ENCODE results near the gene PLA2R1.

Gene PLA2R1

DNA sequence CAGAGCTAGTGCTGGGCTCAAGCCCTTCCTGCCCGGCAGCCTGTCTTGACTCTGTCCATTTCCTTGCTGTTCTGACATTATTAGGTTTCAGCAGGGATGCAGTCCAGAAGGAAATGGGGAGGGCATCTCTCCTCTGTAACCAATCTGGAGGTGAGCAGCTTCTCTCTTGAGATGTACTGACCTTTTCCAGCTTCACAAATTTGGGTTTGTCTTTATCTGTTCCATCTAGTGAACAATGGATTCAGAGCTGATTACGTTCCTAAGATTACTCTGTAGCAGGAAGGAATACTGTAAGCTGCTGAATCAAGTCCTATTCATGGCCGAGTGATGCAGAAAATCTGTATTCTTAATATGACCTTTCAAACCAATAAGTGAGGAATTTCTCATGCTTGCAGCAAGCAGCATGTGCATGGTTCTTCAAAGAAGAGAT lies 11.0 kb downstream of the PLA2R1 start:
- Histone ChIP-seq H3K36me3 (ENCODE audit: insufficient read depth, low read length) (no peaks in the 10 kb centered on the region), H3K9ac (ENCODE audit: low read depth, low read length, poor library complexity, severe bottlenecking) (no peak overlapping the region), H2AFZ (ENCODE audit: low read length) (no peak overlapping the region), H3K27me3 (ENCODE audit: insufficient read depth, low read length, poor library complexity, severe bottlenecking) (no peaks in the 10 kb centered on the region), H3K4me2 (ENCODE audit: low read depth, low read length, poor library complexity, severe bottlenecking) (no peak overlapping the region), H4K20me1 (ENCODE audit: insufficient read depth, low read length, poor library complexity, severe bottlenecking) (no peaks in the 10 kb centered on the region), H3K79me2 (ENCODE audit: insufficient read depth, low read length) (no peaks in the 10 kb centered on the region), H3K4me3 (ENCODE audit: low read length, poor library complexity, severe bottlenecking) (no peak overlapping the region), H3K9me2 (replicated peaks; ENCODE audit: low read depth, low read length) (no peaks in the 10 kb centered on the region), H3F3A (ENCODE audit: low read depth) (no peaks in the 10 kb centered on the region), H3K9me3 (ENCODE audit: insufficient read depth, low read depth, low read length) (no peaks in the 10 kb centered on the region), H3K4me1 (ENCODE audit: insufficient read depth, low read length, poor library complexity, severe bottlenecking) (no peaks in the 10 kb centered on the region)
- TF ChIP-seq, protein P1, sequence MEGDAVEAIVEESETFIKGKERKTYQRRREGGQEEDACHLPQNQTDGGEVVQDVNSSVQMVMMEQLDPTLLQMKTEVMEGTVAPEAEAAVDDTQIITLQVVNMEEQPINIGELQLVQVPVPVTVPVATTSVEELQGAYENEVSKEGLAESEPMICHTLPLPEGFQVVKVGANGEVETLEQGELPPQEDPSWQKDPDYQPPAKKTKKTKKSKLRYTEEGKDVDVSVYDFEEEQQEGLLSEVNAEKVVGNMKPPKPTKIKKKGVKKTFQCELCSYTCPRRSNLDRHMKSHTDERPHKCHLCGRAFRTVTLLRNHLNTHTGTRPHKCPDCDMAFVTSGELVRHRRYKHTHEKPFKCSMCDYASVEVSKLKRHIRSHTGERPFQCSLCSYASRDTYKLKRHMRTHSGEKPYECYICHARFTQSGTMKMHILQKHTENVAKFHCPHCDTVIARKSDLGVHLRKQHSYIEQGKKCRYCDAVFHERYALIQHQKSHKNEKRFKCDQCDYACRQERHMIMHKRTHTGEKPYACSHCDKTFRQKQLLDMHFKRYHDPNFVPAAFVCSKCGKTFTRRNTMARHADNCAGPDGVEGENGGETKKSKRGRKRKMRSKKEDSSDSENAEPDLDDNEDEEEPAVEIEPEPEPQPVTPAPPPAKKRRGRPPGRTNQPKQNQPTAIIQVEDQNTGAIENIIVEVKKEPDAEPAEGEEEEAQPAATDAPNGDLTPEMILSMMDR (conservative IDR thresholded peaks at IDR 0.05; ENCODE audit: low read length), result no peak
- no peak for TF ChIP-seq EZH2phosphoT487 (IDR thresholded peaks at IDR 0.05; ENCODE audit: borderline replicate concordance)

DNA sequence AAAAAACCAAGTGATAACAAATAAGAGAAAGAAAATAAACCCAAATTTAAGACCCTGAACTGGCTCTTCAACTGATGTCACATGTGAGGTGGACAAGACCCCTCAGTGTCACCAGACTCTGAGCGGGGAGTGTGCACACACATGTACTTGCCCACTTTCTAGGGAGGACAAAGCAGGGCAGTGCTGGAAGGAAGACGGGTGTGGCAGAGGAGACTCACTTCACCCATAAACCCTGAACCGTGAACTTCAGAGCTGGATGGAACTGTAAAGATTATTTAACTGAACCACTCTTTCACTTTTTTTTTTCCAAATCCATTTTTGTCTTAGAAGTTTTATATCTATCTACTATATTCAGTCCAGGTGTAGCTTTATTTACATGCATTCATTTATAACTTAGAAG lies 12.3 kb downstream of the PLA2R1 start:
- no peaks in the 10 kb centered on the region for H3K4me1 ChIP-seq (ENCODE audit: insufficient read depth, low read length, poor library complexity, severe bottlenecking)
- no peaks in the 10 kb centered on the region for H3F3A ChIP-seq (ENCODE audit: low read depth)
- H4K20me1 ChIP-seq (ENCODE audit: insufficient read depth, low read length, poor library complexity, severe bottlenecking), result no peaks in the 10 kb centered on the region
- H3K9ac ChIP-seq (ENCODE audit: low read depth, low read length, poor library complexity, severe bottlenecking), result no peak overlapping the region
- no peak overlapping the region for H3K4me2 ChIP-seq (ENCODE audit: low read depth, low read length, poor library complexity, severe bottlenecking)
- no peak overlapping the region for H3K4me3 ChIP-seq (ENCODE audit: low read length, poor library complexity, severe bottlenecking)
- no peaks in the 10 kb centered on the region for H3K79me2 ChIP-seq (ENCODE audit: insufficient read depth, low read length)
- no peaks in the 10 kb centered on the region for H3K27me3 ChIP-seq (ENCODE audit: insufficient read depth, low read length, poor library complexity, severe bottlenecking)
- H3K9me2 ChIP-seq (replicated peaks; ENCODE audit: low read depth, low read length), result no peaks in the 10 kb centered on the region
- no peaks in the 10 kb centered on the region for H3K36me3 ChIP-seq (ENCODE audit: insufficient read depth, low read length)
- H3K9me3 ChIP-seq (ENCODE audit: insufficient read depth, low read depth, low read length), result no peaks in the 10 kb centered on the region
- TF ChIP-seq, protein P1 (conservative IDR thresholded peaks at IDR 0.05; ENCODE audit: low read length), result no peak
- TF ChIP-seq EZH2phosphoT487 (IDR thresholded peaks at IDR 0.05; ENCODE audit: borderline replicate concordance), result no peak
- H2AFZ ChIP-seq (ENCODE audit: low read length), result no peak overlapping the region

DNA sequence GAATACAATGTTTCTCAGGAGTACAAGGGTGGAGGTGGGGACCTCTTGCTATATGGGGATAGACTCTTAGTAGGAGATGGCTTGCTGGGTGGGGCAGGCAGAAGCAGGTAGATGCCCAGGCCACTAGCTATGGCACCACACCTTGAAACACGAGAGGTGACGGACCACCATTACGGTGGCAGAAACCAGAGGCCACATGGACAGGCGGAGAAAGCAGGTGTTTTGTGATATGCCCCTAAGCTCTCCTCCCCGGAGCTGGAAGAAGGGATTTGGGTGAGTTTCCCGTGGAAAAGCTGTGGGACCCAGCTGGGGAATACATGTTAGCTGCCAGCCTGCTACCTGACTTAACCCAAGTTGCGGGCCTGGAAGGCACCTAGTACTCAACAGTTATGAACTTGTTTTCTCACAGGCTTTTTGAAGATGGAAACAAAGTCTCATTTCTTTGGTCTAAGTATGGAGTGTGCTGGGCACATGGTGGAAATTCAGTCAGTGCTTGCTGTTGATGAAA lies 16.7 kb downstream of the PLA2R1 start:
- Histone ChIP-seq H3K79me2 (ENCODE audit: insufficient read depth, low read length) (no peaks in the 10 kb centered on the region), H3K36me3 (ENCODE audit: insufficient read depth, low read length) (no peaks in the 10 kb centered on the region), H3K4me1 (ENCODE audit: insufficient read depth, low read length, poor library complexity, severe bottlenecking) (no peaks in the 10 kb centered on the region), H3K9ac (ENCODE audit: low read depth, low read length, poor library complexity, severe bottlenecking) (no peak overlapping the region), H3K9me3 (ENCODE audit: insufficient read depth, low read depth, low read length) (no peaks in the 10 kb centered on the region), H2AFZ (ENCODE audit: low read length) (no peak overlapping the region), H3K4me2 (ENCODE audit: low read depth, low read length, poor library complexity, severe bottlenecking) (no peak overlapping the region), H3K9me2 (replicated peaks; ENCODE audit: low read depth, low read length) (no peaks in the 10 kb centered on the region), H4K20me1 (ENCODE audit: insufficient read depth, low read length, poor library complexity, severe bottlenecking) (no peaks in the 10 kb centered on the region), H3K4me3 (ENCODE audit: low read length, poor library complexity, severe bottlenecking) (no peak overlapping the region), H3K27me3 (ENCODE audit: insufficient read depth, low read length, poor library complexity, severe bottlenecking) (no peaks in the 10 kb centered on the region), H3F3A (ENCODE audit: low read depth) (no peaks in the 10 kb centered on the region)
- no peak for TF ChIP-seq EZH2phosphoT487 (IDR thresholded peaks at IDR 0.05; ENCODE audit: borderline replicate concordance)
- TF ChIP-seq, protein P1 (conservative IDR thresholded peaks at IDR 0.05; ENCODE audit: low read length), result no peak

Data from Loucy (cell line).